CD4-positive, alpha-beta T cell treated with Interleukin-17A for 1 hour (primary cell): ENCODE data around the gene RAB19.

Source experiments
- DNase-seq: peaks from one replicate; pipeline ENCODE4 v3.0.0-alpha.2; 2020

Gene RAB19

DNA sequence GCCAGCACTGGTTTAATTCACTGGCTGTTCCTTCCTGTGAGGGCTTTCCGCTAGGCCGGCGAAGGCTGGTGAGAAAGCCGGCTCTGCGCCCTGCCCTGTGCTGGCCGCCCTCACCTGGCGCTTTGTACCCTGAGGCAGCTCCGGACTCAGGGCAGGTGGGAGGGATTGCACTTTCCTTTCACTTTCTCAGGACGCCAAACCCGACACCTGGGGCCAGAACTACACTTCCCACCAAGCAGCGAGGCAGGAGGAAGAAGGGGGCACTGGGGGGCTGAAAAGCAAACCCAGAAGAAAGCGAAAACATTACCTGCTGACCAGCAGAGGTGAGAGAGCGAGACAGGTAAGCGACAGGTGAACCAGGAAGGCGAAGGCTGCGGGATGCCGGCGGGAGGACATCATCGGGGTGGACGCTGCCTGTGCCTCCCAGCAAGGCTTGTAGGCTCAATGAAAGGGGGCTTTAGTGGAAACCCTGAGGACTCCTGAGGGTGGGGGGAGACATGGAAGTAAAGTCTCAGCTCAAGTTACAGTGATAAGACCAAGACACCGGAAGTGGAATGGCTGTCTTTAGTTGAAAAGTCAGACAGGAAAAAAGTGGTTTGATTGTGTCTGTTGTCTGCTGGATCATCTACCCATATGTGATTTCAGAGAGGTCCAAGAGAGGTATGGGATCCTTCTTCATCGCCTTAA lies at the start of gene RAB19:
RAB19 (plus strand) TSS at position 181 of the 687 bp plus-strand sequence. CDS start 3,589 bp downstream, outside the sequence.
- peak; percentile 71 for DNase-seq

- no peak for DNase-seq
These were observed 45.8 kb upstream of the RAB19 start for GRCh38 chr7:140358024-140358411.

GRCh38 chr7:140358412-140359051 lies 45.3 kb upstream of the RAB19 start:
- peak; percentile 52 for DNase-seq

- DNase-seq, result no peak
These were observed 43.1 kb upstream of the RAB19 start for GRCh38 chr7:140360697-140361229.

- DNase-seq, result no peak
These were observed 39.0 kb upstream of the RAB19 start for GRCh38 chr7:140364819-140365218.

DNA sequence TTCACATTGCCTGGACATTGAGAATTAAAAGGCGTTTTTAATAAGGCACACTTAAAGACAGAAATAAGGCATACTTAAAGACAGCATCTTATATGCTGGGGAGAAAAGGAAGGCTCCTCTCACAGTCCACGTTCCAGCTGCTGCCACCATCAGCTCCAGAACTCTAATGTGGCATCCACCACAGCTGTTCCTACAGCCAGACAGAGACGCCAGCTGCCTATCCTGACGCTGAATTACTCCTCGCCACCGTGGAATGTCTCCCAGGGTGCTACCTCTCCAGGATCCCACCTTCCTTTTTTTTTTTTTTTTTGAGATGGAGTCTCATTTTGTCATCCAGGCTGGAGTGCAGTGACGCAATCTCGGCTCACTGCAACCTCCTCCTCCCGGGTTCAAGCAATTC lies 36.3 kb upstream of the RAB19 start:
- no peak for DNase-seq

GRCh38 chr7:140369294-140369693 lies 34.6 kb upstream of the RAB19 start:
- no peak for DNase-seq

GRCh38 chr7:140375323-140375722 lies 28.5 kb upstream of the RAB19 start:
- no peak for DNase-seq

- peak; percentile 48 for DNase-seq
These were observed 27.7 kb upstream of the RAB19 start for GRCh38 chr7:140375892-140376730.

DNA sequence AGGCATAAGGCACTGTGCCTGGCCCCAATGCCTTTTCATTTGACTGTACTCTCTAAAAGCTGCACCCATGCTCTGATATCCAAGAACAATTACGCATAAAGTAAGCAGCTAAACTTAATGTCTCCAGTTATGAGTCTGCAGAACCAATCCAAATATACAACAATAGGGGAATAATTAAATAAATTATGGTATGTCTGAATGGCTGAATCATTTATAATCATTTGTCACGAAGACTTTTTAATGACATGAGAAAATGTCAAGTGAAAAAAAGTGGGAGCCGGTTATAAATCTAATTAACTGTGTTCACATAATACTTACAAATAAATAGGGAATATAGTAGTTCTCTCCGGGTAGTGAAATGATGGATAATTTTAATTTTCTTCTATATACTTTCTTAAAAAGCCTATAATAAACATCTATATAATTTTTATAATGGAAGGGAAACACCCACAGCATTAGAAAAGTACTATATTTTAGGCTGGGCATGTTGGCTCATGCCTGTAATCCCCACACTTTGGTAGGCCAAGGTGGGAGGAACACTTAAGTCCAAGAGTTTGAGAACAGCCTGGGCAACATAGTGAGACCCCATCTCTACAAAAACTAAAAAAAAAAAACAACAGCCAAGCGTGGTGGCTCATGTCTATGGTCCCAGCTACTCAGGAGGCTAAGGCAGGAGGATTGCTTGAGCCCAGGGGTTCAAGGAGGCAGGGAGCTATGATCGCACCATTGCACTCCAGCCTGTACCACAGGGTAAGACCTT lies 19.7 kb upstream of the RAB19 start:
- no peak for DNase-seq

DNA sequence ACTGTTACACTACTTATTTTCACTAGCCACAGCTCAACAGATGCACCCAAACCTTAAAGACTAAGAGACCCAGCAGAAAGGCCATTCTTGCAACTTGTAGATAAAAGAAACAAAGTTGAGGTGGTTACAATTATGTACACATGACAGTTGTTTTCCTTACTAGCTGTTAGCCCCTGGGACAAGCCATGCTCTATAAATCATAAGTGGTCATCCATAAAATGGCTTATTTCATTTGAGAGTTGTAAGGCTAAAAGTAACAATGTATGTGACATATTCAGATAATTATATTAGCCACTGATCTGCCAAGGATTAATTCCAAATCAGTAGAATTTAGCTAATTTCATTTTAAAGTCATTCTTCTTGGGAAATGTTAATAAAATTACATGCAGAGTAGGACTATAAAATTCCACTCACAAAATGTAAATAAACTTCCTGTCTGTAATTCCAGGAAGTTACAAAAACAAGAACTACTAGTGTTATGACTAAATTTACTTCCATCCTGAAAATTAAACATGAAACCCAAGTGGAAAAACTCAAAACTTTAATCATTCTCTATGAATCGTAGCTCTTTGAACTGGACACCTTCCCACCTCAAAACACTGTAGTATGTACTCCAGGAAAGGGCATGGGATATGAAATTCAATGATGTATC lies 18.8 kb upstream of the RAB19 start:
- DNase-seq, result no peak

DNA sequence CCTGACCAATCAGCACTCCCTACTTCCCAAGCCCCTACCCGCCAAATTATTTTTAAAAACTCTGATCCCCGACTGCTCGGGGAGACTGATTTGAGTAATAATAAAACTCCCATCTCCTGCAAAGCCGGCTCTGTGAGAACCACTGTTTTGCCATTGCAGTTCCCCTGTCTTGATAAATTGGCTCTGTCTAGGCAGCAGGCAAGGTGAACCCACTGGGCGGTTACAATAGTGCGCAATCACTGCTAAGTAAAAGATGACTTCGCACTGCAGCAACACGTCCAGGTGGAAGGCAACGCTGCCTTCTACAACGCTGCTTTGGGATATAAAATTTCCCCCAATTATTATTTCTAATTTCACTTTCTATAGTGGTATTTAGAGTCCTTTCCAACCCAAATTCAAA lies 14.4 kb upstream of the RAB19 start:
- DNase-seq, result no peak

DNA sequence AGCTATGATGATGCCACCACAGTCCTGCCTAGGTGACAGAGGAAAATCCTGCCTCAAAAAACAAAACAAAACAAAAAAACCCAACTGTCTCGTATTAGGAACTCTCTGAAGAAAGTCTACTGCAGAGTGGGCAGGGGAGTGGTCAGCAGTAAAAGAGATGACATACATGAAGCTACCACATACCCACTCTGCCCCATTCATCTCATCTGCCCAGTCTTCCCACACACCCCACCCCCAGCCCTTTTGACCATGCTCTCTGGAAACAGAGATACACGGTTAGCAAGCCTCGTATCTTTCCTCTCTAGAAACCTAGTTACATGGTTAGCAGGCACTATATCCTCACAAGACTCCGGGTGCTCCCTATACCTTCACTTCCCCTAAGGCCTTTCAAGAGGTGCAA lies 13.8 kb upstream of the RAB19 start:
- no peak for DNase-seq

DNA sequence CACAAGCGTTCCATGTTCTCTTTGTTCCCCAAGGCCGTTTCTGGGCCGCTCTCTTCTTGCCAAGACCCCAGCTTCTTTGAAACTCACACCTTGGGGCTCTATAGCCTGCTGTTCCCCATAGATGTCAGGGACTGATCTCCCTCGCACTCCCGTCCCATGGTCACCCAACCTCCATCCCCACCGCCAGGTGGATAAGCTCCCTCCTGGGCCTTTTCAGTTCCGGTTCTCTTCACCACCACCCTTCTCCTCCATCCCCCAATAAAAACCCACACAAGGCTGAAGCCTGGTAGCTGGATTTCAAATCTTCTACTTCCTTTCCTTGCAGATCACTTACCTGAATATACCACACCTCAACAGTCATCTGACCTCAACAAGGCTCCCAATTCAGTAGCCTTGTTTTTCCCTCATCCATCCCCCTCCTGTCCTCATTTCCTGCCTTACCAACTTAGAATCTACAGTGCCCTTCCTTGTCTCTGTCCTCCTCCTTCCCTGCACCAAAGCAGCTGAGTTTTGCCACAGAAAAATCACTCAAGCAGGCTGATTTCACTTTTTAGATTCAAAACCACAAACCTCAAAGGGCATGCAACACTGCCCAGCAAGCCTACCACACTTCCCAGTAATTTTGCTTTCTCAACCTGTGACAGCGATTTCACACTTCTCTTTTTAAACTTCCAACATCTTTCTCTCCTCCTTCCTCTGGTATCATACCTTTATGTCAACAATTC lies 13.2 kb upstream of the RAB19 start:
- no peak for DNase-seq

- no peak for DNase-seq
These were observed 12.2 kb upstream of the RAB19 start for GRCh38 chr7:140391634-140392033.

DNA sequence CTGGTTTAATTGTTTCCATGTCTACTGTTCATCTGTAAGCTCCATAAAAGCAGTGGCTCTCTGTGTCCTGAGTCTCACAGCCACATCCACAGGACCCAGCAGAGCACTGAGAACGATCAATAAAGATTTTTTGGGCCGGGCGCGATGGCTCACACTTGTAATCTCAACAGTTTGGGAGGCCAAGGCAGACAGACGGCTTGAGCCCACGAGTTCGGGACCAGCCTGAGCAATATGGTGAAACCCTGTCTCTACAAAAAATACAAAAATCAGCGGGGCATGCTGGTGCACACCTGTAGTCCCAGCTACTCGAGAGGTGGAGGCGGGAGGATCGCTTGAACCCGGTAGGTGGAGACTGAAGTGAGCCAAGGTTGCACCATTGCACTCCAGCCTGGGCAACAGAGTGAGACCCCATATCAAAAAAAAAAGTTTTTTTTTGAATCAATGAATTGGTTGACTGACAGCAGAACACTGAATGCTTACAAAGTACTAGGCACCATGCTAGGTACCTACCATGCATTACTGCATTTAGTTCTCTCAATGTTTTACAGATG lies 10.0 kb upstream of the RAB19 start:
- no peak for DNase-seq

- peak; percentile 84 for DNase-seq
These were observed 5.8 kb upstream of the RAB19 start, which contains the start of gene SLC37A3 for GRCh38 chr7:140397784-140398750. SLC37A3 (minus strand) TSS chr7:140398530; CDS start chr7:140382526, 16,004 bp downstream.

GRCh38 chr7:140398821-140399220 lies 5.0 kb upstream of the RAB19 start:
- DNase-seq, result no peak

GRCh38 chr7:140400381-140400780 lies 3.5 kb upstream of the RAB19 start:
- no peak for DNase-seq
